ENCODE measurements around the gene ABCC1.

The ABCC1 gene

GRCh38 chr16:16083421-16084156 lies 134.2 kb downstream of the ABCC1 start:
- peak; percentile 49 for DNase-seq (ENCODE audit: low read depth)
- no peak for TF ChIP-seq CTCF (IDR thresholded peaks at IDR 0.05; ENCODE audit: low read length, missing control alignments)
- H3K4me3 ChIP-seq (replicated peaks; ENCODE audit: low read depth, low read length): no peak overlapping the region

- no peak overlapping the region for H3K4me3 ChIP-seq (replicated peaks; ENCODE audit: low read depth, low read length)
- TF ChIP-seq CTCF (IDR thresholded peaks at IDR 0.05; ENCODE audit: low read length, missing control alignments): no peak
- DNase-seq (ENCODE audit: low read depth): no peak
These were observed 135.5 kb downstream of the ABCC1 start for GRCh38 chr16:16084874-16085273.

GRCh38 chr16:16086653-16087446 lies 137.4 kb downstream of the ABCC1 start:
- TF ChIP-seq CTCF (IDR thresholded peaks at IDR 0.05; ENCODE audit: low read length, missing control alignments): no peak
- H3K4me3 ChIP-seq (replicated peaks; ENCODE audit: low read depth, low read length): no peak overlapping the region
- no peak for DNase-seq (ENCODE audit: low read depth)

- H3K4me3 ChIP-seq (replicated peaks; ENCODE audit: low read depth, low read length): no peak overlapping the region
- TF ChIP-seq CTCF (IDR thresholded peaks at IDR 0.05; ENCODE audit: low read length, missing control alignments): no peak
- DNase-seq (ENCODE audit: low read depth): no peak
These were observed 140.8 kb downstream of the ABCC1 start for GRCh38 chr16:16090238-16090637.

- DNase-seq (ENCODE audit: low read depth): peak; percentile 48
- TF ChIP-seq CTCF (IDR thresholded peaks at IDR 0.05; ENCODE audit: low read length, missing control alignments): no peak
- no peak overlapping the region for H3K4me3 ChIP-seq (replicated peaks; ENCODE audit: low read depth, low read length)
These were observed 143.7 kb downstream of the ABCC1 start for GRCh38 chr16:16092925-16093627.

- H3K4me3 ChIP-seq (replicated peaks; ENCODE audit: low read depth, low read length): no peak overlapping the region
- no peak for DNase-seq (ENCODE audit: low read depth)
- TF ChIP-seq CTCF (IDR thresholded peaks at IDR 0.05; ENCODE audit: low read length, missing control alignments): no peak
These were observed 144.4 kb downstream of the ABCC1 start for GRCh38 chr16:16093628-16094332.
